Body of pancreas (tissue), 4 donors: Measurements from ENCODE around the gene ACTL6A.

ENCODE experiments used
- POLR2A ChIP-seq, 3 donors: fragments of 450-650 bp; IDR thresholded peaks; one replicate each; pipeline ENCODE4 v1.6.1; 2016; ENCODE audit warnings: antibody characterized with exemption in 3 of 3, mild to moderate bottlenecking in 2 of 3
- TF ChIP-seq, protein P1 (sequence below), 7 experiments: fragments of 450-650 bp in 4 of 7; fragments of 200-600 bp in 3 of 7; sonication (generic) in 3 of 7; IDR thresholded peaks; one replicate each; pipeline ENCODE4 v1.5.1; 2016 to 2019; ENCODE audit warnings: antibody characterized with exemption in 7 of 7

DNA sequence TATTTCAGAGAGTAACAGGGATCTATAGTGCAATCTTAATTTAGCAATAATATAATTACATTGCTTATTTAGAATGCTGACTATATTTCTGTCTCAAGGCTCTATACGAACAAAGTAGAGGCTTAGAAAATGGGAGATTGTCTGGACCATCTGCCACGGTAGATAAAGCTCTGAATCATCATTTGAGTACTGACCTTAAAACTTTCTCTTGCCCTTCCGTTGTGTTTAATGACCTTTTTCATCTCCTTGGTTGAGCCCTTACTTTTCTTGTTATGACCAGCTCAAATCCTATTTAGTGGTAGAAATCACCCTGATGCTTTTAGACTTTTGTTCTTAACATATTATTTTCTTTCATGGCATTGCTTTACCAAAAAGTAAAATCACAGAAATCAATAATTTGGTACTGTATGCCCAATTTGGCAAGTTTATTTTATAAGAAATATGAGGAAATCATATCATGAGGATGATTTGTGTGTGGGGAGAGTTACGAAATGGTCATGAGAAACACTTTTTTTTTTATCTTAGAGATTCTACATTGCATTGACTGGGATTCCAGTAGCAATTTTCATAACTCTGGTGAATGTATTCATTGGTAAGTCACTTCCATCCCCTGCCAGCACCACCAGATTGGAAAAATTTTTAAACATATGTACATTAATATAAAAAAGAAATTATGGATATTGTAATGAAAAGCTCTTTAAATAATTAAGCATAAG lies 52.9 kb downstream of the ACTL6A start:
- TF ChIP-seq, protein P1, sequence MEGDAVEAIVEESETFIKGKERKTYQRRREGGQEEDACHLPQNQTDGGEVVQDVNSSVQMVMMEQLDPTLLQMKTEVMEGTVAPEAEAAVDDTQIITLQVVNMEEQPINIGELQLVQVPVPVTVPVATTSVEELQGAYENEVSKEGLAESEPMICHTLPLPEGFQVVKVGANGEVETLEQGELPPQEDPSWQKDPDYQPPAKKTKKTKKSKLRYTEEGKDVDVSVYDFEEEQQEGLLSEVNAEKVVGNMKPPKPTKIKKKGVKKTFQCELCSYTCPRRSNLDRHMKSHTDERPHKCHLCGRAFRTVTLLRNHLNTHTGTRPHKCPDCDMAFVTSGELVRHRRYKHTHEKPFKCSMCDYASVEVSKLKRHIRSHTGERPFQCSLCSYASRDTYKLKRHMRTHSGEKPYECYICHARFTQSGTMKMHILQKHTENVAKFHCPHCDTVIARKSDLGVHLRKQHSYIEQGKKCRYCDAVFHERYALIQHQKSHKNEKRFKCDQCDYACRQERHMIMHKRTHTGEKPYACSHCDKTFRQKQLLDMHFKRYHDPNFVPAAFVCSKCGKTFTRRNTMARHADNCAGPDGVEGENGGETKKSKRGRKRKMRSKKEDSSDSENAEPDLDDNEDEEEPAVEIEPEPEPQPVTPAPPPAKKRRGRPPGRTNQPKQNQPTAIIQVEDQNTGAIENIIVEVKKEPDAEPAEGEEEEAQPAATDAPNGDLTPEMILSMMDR (IDR thresholded peaks at IDR 0.05): no peak
- TF ChIP-seq POLR2A (IDR thresholded peaks at IDR 0.05): no peak
